Upper lobe of left lung (tissue), 4 donors: ENCODE results near the gene MEGF11.

Experiments
- EP300 ChIP-seq, 4 donors: sonication (generic); formaldehyde crosslinking; IDR thresholded peaks; one replicate each; pipeline ENCODE4 v1.5.1; 2017; ENCODE audit warnings: antibody characterized with exemption in 4 of 4, control low read depth in 2 of 4
- POLR2A ChIP-seq, 4 donors: fragments of 450-650 bp; IDR thresholded peaks; one replicate each; pipeline ENCODE4 v1.5.1; 2016 to 2017; ENCODE audit warnings: antibody characterized with exemption in 4 of 4, mild to moderate bottlenecking in 2 of 4
- POLR2AphosphoS5 ChIP-seq, 2 donors: sonication (generic); formaldehyde crosslinking; IDR thresholded peaks; one replicate each; pipeline ENCODE4 v1.5.1; 2017; ENCODE audit warnings: antibody characterized with exemption in 2 of 2
- TF ChIP-seq, protein P1 (sequence below), 6 experiments: fragments of 450-650 bp in 4 of 6; fragments of 200-600 bp in 2 of 6; sonication (generic) in 2 of 6; IDR thresholded peaks; one replicate each; pipeline ENCODE4 v1.5.1; 2016 to 2019; ENCODE audit warnings: antibody characterized with exemption in 6 of 6

GRCh38 chr15:66251065-66251789 lies 2.3 kb downstream of the MEGF11 start:
- TF ChIP-seq, protein P1, sequence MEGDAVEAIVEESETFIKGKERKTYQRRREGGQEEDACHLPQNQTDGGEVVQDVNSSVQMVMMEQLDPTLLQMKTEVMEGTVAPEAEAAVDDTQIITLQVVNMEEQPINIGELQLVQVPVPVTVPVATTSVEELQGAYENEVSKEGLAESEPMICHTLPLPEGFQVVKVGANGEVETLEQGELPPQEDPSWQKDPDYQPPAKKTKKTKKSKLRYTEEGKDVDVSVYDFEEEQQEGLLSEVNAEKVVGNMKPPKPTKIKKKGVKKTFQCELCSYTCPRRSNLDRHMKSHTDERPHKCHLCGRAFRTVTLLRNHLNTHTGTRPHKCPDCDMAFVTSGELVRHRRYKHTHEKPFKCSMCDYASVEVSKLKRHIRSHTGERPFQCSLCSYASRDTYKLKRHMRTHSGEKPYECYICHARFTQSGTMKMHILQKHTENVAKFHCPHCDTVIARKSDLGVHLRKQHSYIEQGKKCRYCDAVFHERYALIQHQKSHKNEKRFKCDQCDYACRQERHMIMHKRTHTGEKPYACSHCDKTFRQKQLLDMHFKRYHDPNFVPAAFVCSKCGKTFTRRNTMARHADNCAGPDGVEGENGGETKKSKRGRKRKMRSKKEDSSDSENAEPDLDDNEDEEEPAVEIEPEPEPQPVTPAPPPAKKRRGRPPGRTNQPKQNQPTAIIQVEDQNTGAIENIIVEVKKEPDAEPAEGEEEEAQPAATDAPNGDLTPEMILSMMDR (IDR thresholded peaks at IDR 0.05), result no peak
- no peak for TF ChIP-seq POLR2A (IDR thresholded peaks at IDR 0.05)
- no peak for TF ChIP-seq POLR2AphosphoS5 (IDR thresholded peaks at IDR 0.05)
- no peak for TF ChIP-seq EP300 (IDR thresholded peaks at IDR 0.05)
